Activated CD4-positive, alpha-beta T cell treated with anti-CD3 and anti-CD28 coated beads for 36 hours (primary cell): ENCODE results near the gene NGDN. TPM values are rescaled to one million over a fixed set of nuclear protein-coding genes. Genes with fewer than 3 reads are reported as not detected.

Experiments used
- ATAC-seq: fragments of 200-7000 bp; cut with Tn5 transposase; one replicate; pipeline ENCODE4 v1.10.0; 2021; ENCODE audit warnings: mild to moderate bottlenecking, moderate library complexity
- CTCF ChIA-PET: fragments of 350-600 bp; sonication (Branson Sonifier 250); formaldehyde crosslinking; loops from one replicate; lab custom pipeline; 2021; ENCODE audit warnings: antibody characterized with exemption; lab: Charles Lee
- POLR2A ChIA-PET: fragments of 350-600 bp; sonication (Branson Sonifier 250); formaldehyde crosslinking; loops from one replicate; lab custom pipeline; 2021; ENCODE audit warnings: antibody characterized with exemption, inconsistent platforms; lab: Charles Lee
- DNase-seq: peaks from one replicate; pipeline ENCODE4 v3.0.0-alpha.2; 2020
- H3K27ac Mint-ChIP-seq: one replicate; pipeline ENCODE4 v1.8.0; 2021; ENCODE audit warnings: mixed read lengths
- H3K27me3 Mint-ChIP-seq: one replicate; pipeline ENCODE4 v1.8.0; 2021; ENCODE audit warnings: mixed read lengths
- H3K36me3 Mint-ChIP-seq: one replicate; pipeline ENCODE4 v1.8.0; 2021; ENCODE audit warnings: low read depth, mixed read lengths
- H3K4me1 Mint-ChIP-seq: one replicate; pipeline ENCODE4 v1.8.0; 2021; ENCODE audit warnings: mixed read lengths
- H3K4me3 Mint-ChIP-seq: one replicate; pipeline ENCODE4 v1.8.0; 2021; ENCODE audit warnings: mild to moderate bottlenecking, moderate library complexity, mixed read lengths
- H3K9me3 Mint-ChIP-seq: one replicate; pipeline ENCODE4 v1.8.0; 2021; ENCODE audit warnings: low read depth, mixed read lengths
- intact Hi-C, 2 experiments: fragments of 100-400 bp; cut with DNase I in 1 of 2; cut with micrococcal nuclease in 1 of 2; formaldehyde crosslinking; loops; one replicate each; pipeline versions ENCODE4 v1.14.2 to v1.15.1; 2022 to 2024; cut with DNase I, micrococcal nuclease
- total RNA-seq, 2 experiments: library from RNA; stranded (reverse); gene quantifications; one replicate each; pipeline ENCODE4 v1.2.3, GENCODE V29; 2021

Gene NGDN
- total RNA-seq, 2 experiments from 2014 or later, result 53.0 to 57.8 TPM

- H3K36me3 Mint-ChIP-seq, result peaks cover 36% of the 10 kb centered on the region
- no peaks in the 10 kb centered on the region for H3K27me3 Mint-ChIP-seq
- ATAC-seq, result no peak
- POLR2A ChIA-PET, result interaction anchor here (1.5 kb wide), 1 partner anchor 74 kb away, joined by 4 read pairs; no protein-coding TSS in a partner anchor
- intact Hi-C loops, result no loop called here
- H3K4me3 Mint-ChIP-seq, result no peak overlapping the region
- no peak for DNase-seq
- peaks cover 11% of the 10 kb centered on the region for H3K4me1 Mint-ChIP-seq
- CTCF ChIA-PET, result interaction anchor here (4.9 to 9.5 kb wide), 2 partner anchors 13 to 76 kb away, joined by 31 to 150 read pairs; partner anchors contain the start of genes NGDN and THTPA
- H3K9me3 Mint-ChIP-seq, result no peaks in the 10 kb centered on the region
- no peak overlapping the region for H3K27ac Mint-ChIP-seq
Observed at GRCh38 chr14:23481362-23481970, 12.0 kb downstream of the NGDN start.

DNA sequence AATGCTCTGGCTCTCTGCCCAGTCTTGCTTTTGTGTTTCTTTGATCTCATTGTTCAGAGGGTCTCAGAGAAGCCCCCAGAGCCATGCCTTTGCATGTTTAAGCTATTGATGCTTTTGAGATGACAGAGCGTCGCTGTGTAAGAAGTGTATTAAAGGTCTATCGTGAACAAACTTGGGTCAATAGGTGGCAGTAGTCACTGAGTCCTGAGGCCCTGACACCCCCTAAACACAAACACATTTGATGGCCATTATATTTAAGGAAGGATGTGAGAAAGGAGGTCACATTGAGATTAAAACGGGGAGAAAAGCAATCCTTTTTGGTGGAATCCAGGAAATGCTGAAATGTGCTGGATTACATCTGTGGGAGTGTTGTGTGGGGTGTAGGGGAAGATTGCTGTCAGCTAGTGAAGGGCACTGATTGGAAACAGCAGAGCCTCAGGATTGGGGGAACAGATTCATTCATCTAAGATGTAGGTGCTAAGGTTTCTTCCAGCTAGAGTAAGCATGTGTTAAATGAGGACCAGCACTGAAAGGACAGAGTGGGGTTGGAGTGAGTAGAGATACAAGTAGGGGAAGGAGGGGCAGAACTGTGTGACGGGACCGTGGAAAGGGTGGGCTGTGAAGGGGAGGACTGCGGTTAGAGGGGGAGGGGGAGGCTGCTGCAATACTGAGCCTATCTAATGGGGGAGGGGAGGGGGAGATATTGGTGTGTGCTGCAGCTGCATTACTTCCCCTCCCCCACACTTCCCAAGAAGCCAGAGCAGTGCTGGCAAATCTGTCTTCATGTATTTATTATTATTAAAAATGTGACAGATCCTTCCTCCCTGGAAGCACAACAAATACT is 12.7 kb downstream of the NGDN start:
- DNase-seq (no peak), ATAC-seq (no peak)
- Mint-ChIP-seq H3K27ac (no peak overlapping the region), H3K36me3 (peaks cover 30% of the 10 kb centered on the region), H3K27me3 (no peaks in the 10 kb centered on the region), H3K4me1 (peaks cover 8% of the 10 kb centered on the region), H3K9me3 (no peaks in the 10 kb centered on the region), H3K4me3 (no peak overlapping the region)
- ChIA-PET CTCF (interaction anchor here (4.9 to 9.5 kb wide), 2 partner anchors 14 to 76 kb away, joined by 31 to 150 read pairs; partner anchors contain the start of genes NGDN and THTPA), POLR2A (no interaction called here)
- intact Hi-C loops, result no loop called here

DNA sequence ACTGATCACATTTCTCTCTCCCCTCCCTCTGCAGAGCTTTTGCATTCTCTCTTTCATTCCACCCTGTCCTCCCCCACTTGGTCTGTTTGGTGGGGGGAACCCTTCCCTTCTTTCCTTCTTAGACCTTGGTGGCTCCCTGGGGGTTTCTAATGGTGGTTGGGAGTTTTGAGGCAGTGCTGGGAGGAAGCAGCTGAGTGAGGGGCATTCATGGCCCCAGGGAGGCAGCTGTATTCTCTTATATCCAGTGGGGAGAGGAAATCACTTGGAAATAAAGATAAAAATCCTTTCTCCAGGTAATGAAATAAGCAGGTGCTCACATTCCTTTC is 13.3 kb downstream of the NGDN start:
- Mint-ChIP-seq H3K27ac (no peak overlapping the region), H3K36me3 (peaks cover 24% of the 10 kb centered on the region), H3K9me3 (no peaks in the 10 kb centered on the region), H3K27me3 (no peaks in the 10 kb centered on the region), H3K4me3 (no peak overlapping the region), H3K4me1 (peaks cover 4% of the 10 kb centered on the region)
- ChIA-PET POLR2A (interaction anchor here (0.6 kb wide), 1 partner anchor 60 kb away, joined by 8 read pairs; no protein-coding TSS in a partner anchor), CTCF (interaction anchor here (0.6 to 9.5 kb wide), 2 partner anchors 75 to 122 kb away, joined by 4 to 150 read pairs; partner anchors contain the start of gene THTPA)
- no peak for DNase-seq
- no peak for ATAC-seq
- intact Hi-C loops, result loop anchor here in 1 of 2 experiments (1.0 kb wide), 1 partner anchor 80 kb away; no protein-coding TSS in a partner anchor

- H3K4me1 Mint-ChIP-seq, result peaks cover 1% of the 10 kb centered on the region
- H3K9me3 Mint-ChIP-seq, result no peaks in the 10 kb centered on the region
- CTCF ChIA-PET, result interaction anchor here (0.6 to 2.4 kb wide), 5 partner anchors 8 to 123 kb away, joined by 3 to 12 read pairs (median 4); no protein-coding TSS in a partner anchor
- no peak overlapping the region for H3K4me3 Mint-ChIP-seq
- ATAC-seq (peak; percentile 72), DNase-seq (peak; percentile 41)
- no peak overlapping the region for H3K27ac Mint-ChIP-seq
- intact Hi-C loops, result loop anchor here in 1 of 2 experiments (1.0 kb wide), 1 partner anchor 79 kb away; no protein-coding TSS in a partner anchor
- POLR2A ChIA-PET, result interaction anchor here (0.6 kb wide), 1 partner anchor 59 kb away, joined by 8 read pairs; no protein-coding TSS in a partner anchor
- no peaks in the 10 kb centered on the region for H3K27me3 Mint-ChIP-seq
- H3K36me3 Mint-ChIP-seq, result peaks cover 25% of the 10 kb centered on the region
Observed at GRCh38 chr14:23483236-23483854, 13.8 kb downstream of the NGDN start.

DNA sequence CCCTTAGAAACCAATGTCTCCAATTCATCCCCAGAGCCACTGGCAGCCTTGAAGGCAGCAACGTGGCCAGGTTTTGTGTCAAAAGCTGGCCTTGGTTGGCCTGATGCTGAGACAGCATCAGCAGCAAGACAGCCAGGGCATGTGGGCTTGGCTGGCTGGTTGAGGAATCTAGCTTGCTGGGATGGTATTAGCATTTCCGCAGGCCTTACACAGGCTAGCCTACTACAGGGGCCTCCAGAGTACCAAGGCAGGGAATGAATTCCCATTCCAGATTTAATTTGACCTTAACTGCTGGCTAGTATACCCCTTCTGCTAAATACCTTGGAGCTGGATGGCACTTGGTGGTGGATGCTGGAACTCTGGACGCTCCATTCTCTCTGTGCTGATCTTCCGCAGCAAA is 15.8 kb downstream of the NGDN start:
- ChIA-PET CTCF (interaction anchor here (1.2 to 2.4 kb wide), 3 partner anchors 10 to 75 kb away, joined by 3 to 12 read pairs (median 6); no protein-coding TSS in a partner anchor), POLR2A (no interaction called here)
- Mint-ChIP-seq H3K36me3 (peaks cover 21% of the 10 kb centered on the region), H3K4me3 (no peak overlapping the region), H3K27me3 (no peaks in the 10 kb centered on the region), H3K4me1 (no peaks in the 10 kb centered on the region), H3K9me3 (no peaks in the 10 kb centered on the region), H3K27ac (no peak overlapping the region)
- DNase-seq (no peak), ATAC-seq (no peak)
- intact Hi-C loops, result no loop called here

GRCh38 chr14:23486036-23486435 is 16.5 kb downstream of the NGDN start:
- POLR2A ChIA-PET, result no interaction called here
- no peak for ATAC-seq
- intact Hi-C loops, result no loop called here

GRCh38 chr14:23487216-23487615 is 17.7 kb downstream of the NGDN start:
- ATAC-seq, result no peak
- no peak overlapping the region for H3K27ac Mint-ChIP-seq
- no peak overlapping the region for H3K4me3 Mint-ChIP-seq
- H3K4me1 Mint-ChIP-seq, result no peaks in the 10 kb centered on the region
- intact Hi-C loops, result no loop called here
- ChIA-PET CTCF (interaction anchor here (0.7 kb wide), 1 partner anchor 9 kb away, joined by 3 read pairs; no protein-coding TSS in a partner anchor), POLR2A (no interaction called here)
- no peaks in the 10 kb centered on the region for H3K9me3 Mint-ChIP-seq
- no peak for DNase-seq
- H3K27me3 Mint-ChIP-seq, result no peaks in the 10 kb centered on the region
- peaks cover 14% of the 10 kb centered on the region for H3K36me3 Mint-ChIP-seq

More at GRCh38 chr14:23486036-23486435, 16.5 kb downstream of the NGDN start:
- no peaks in the 10 kb centered on the region for H3K27me3 Mint-ChIP-seq
- no peak overlapping the region for H3K27ac Mint-ChIP-seq
- CTCF ChIA-PET, result interaction anchor here (0.5 to 1.2 kb wide), 3 partner anchors 10 to 423 kb away, joined by 3 to 6 read pairs (median 3); no protein-coding TSS in a partner anchor
- no peaks in the 10 kb centered on the region for H3K9me3 Mint-ChIP-seq
- no peak for DNase-seq
- no peaks in the 10 kb centered on the region for H3K4me1 Mint-ChIP-seq
- no peak overlapping the region for H3K4me3 Mint-ChIP-seq
- peaks cover 20% of the 10 kb centered on the region for H3K36me3 Mint-ChIP-seq

- H3K27me3 Mint-ChIP-seq, result no peaks in the 10 kb centered on the region
- ChIA-PET CTCF (interaction anchor here (0.6 to 1.5 kb wide), 3 partner anchors 10 to 99 kb away, joined by 3 to 8 read pairs (median 4); no protein-coding TSS in a partner anchor), POLR2A (interaction anchor here (1.0 kb wide), 1 partner anchor 14 kb away, joined by 3 read pairs; no protein-coding TSS in a partner anchor)
- H3K4me1 Mint-ChIP-seq, result no peaks in the 10 kb centered on the region
- no peak overlapping the region for H3K4me3 Mint-ChIP-seq
- no peak for ATAC-seq
- H3K9me3 Mint-ChIP-seq, result no peaks in the 10 kb centered on the region
- intact Hi-C loops, result no loop called here
- H3K27ac Mint-ChIP-seq, result no peak overlapping the region
- peaks cover 5% of the 10 kb centered on the region for H3K36me3 Mint-ChIP-seq
- no peak for DNase-seq
Observed at GRCh38 chr14:23492618-23493272, 23.2 kb downstream of the NGDN start.

GRCh38 chr14:23494223-23494622 is 24.7 kb downstream of the NGDN start:
- no peak overlapping the region for H3K4me3 Mint-ChIP-seq
- DNase-seq, result no peak
- POLR2A ChIA-PET, result no interaction called here
- H3K36me3 Mint-ChIP-seq, result peaks cover 2% of the 10 kb centered on the region
- intact Hi-C loops, result no loop called here
- no peak for ATAC-seq
- no peaks in the 10 kb centered on the region for H3K9me3 Mint-ChIP-seq
- CTCF ChIA-PET, result interaction anchor here (0.9 to 1.5 kb wide), 2 partner anchors 17 to 49 kb away, joined by 4 to 8 read pairs; no protein-coding TSS in a partner anchor
- H3K27ac Mint-ChIP-seq, result no peak overlapping the region
- H3K27me3 Mint-ChIP-seq, result no peaks in the 10 kb centered on the region
- H3K4me1 Mint-ChIP-seq, result no peaks in the 10 kb centered on the region

- Mint-ChIP-seq H3K4me3 (peak overlapping the region; percentile 59), H3K4me1 (peaks cover 8% of the 10 kb centered on the region), H3K27ac (peak overlapping the region; percentile 77), H3K36me3 (no peaks in the 10 kb centered on the region), H3K27me3 (no peaks in the 10 kb centered on the region), H3K9me3 (no peaks in the 10 kb centered on the region)
- intact Hi-C loops, result no loop called here
- DNase-seq (peak; percentile 44), ATAC-seq (peak; percentile 44)
- CTCF ChIA-PET, result interaction anchor here (0.5 to 0.6 kb wide), 2 partner anchors 18 to 619 kb away, joined by 3 read pairs; no protein-coding TSS in a partner anchor
- POLR2A ChIA-PET, result no interaction called here
Observed at GRCh38 chr14:23512156-23512555, 42.7 kb downstream of the NGDN start.
